H1 (cell line): Measurements from ENCODE around the gene DHRS3. TPM values are rescaled to one million over a fixed set of nuclear protein-coding genes. Genes with fewer than 3 reads are reported as not detected.

ENCODE experiments used
- CTCF ChIA-PET: fragments of 300-600 bp; sonication (Branson Sonifier 250); formaldehyde crosslinking; loops from one replicate; lab custom pipeline; 2021; ENCODE audit not compliant: partially characterized antibody; lab: Charles Lee
- POLR2A ChIA-PET: fragments of 300-600 bp; sonication (Branson Sonifier 250); formaldehyde crosslinking; loops from one replicate; lab custom pipeline; 2021; ENCODE audit warnings: inconsistent platforms; ENCODE audit not compliant: partially characterized antibody; lab: Charles Lee
- DNase-seq, 2 experiments: peaks; one replicate each; pipeline versions ENCODE4 v3.0.0 to v3.0.0-alpha.2; 2010 to 2022; ENCODE audit warnings: low spot score in 2 of 2, low read depth in 1 of 2, mixed read lengths in 1 of 2
- FAIRE-seq: peaks from 2 replicates; lab custom pipeline; 2011; peaks lifted over from hg19 to GRCh38; lab: Jason Lieb, UNC
- H2AFZ ChIP-seq: 2 replicates; pipeline ENCODE4 v1.8.1; 2012; ENCODE audit warnings: low read length, inconsistent platforms
- H2AK5ac ChIP-seq: 2 replicates; pipeline ENCODE4 v1.6.1; 2013; ENCODE audit warnings: low read depth, low read length
- H2BK120ac ChIP-seq: replicated peaks from 2 replicates; pipeline ENCODE3; 2013; ENCODE audit warnings: low read depth, low read length, inconsistent platforms
- H2BK12ac ChIP-seq: 2 replicates; pipeline ENCODE4 v1.6.1; 2013; ENCODE audit warnings: low read depth, low read length
- H2BK15ac ChIP-seq: 2 replicates; pipeline ENCODE4 v1.6.1; 2013; ENCODE audit warnings: low read length
- H2BK20ac ChIP-seq: 2 replicates; pipeline ENCODE4 v1.6.1; 2013; ENCODE audit warnings: low read length
- H2BK5ac ChIP-seq: 2 replicates; pipeline ENCODE4 v1.6.1; 2013; ENCODE audit warnings: low read depth, low read length
- H3K14ac ChIP-seq: 2 replicates; pipeline ENCODE4 v1.6.1; 2013; ENCODE audit warnings: inconsistent platforms; ENCODE audit not compliant: insufficient read length
- H3K18ac ChIP-seq: 2 replicates; pipeline ENCODE4 v1.6.1; 2013; ENCODE audit warnings: low read length; ENCODE audit errors: extremely low read depth
- H3K23ac ChIP-seq: 2 replicates; pipeline ENCODE4 v1.6.1; 2013; ENCODE audit warnings: inconsistent platforms; ENCODE audit not compliant: insufficient read length
- H3K23me2 ChIP-seq: 2 replicates; pipeline ENCODE4 v1.6.1; 2013; ENCODE audit warnings: low read depth, low read length
- H3K27ac ChIP-seq: 2 replicates; pipeline ENCODE4 v1.6.1; 2011; ENCODE audit warnings: low read depth, low read length, inconsistent platforms
- H3K27me3 ChIP-seq, 4 experiments: replicated peaks in 1 of 4; 1 replicate in 1 of 4; 2 replicates in 3 of 4; pipeline versions ENCODE4 v1.6.1 to v1.8.1; 2011 to 2013; ENCODE audit warnings: low read length in 3 of 4, mild to moderate bottlenecking in 3 of 4, inconsistent platforms in 2 of 4, mixed read lengths in 2 of 4, moderate library complexity in 1 of 4; ENCODE audit not compliant: control insufficient read depth in 3 of 4, insufficient read depth in 3 of 4; ENCODE audit errors: extremely low read depth in 1 of 4
- H3K36me3 ChIP-seq, 4 experiments: 2 replicates each; pipeline versions ENCODE4 v1.6.1 to v1.8.1; 2011 to 2013; ENCODE audit warnings: mild to moderate bottlenecking in 4 of 4, low read length in 3 of 4, moderate library complexity in 2 of 4, control low read depth in 1 of 4, inconsistent platforms in 1 of 4; ENCODE audit not compliant: insufficient read depth in 4 of 4, control insufficient read depth in 2 of 4
- H3K4ac ChIP-seq: replicated peaks from 2 replicates; pipeline ENCODE3; 2013; ENCODE audit warnings: low read length, low read depth, mixed read lengths, inconsistent platforms; ENCODE audit not compliant: insufficient read length
- H3K4me1 ChIP-seq, 4 experiments: replicated peaks in 1 of 4; 1 replicate in 1 of 4; 2 replicates in 3 of 4; pipeline versions ENCODE4 v1.6.1 to v1.8.1; 2011 to 2013; ENCODE audit warnings: low read length in 3 of 4, inconsistent platforms in 2 of 4, mixed read lengths in 1 of 4; ENCODE audit not compliant: insufficient read depth in 4 of 4, control insufficient read depth in 3 of 4
- H3K4me2 ChIP-seq, 2 experiments: 2 replicates each; pipeline versions ENCODE4 v1.6.1 to v1.8.1; 2011 to 2013; ENCODE audit warnings: low read depth in 2 of 2, low read length in 2 of 2, control low read depth in 1 of 2, inconsistent platforms in 1 of 2, mild to moderate bottlenecking in 1 of 2; ENCODE audit not compliant: insufficient read depth in 1 of 2
- H3K4me3 ChIP-seq, 4 experiments: fragments of 200-600, 300-600 bp in 1 of 4; sonication (generic), shearing (Covaris generic), sonication (Bioruptor Twin) in 1 of 4; 2 replicates each; pipeline versions ENCODE4 v1.5.1 to v1.8.1; 2011 to 2016; ENCODE audit warnings: low read length in 4 of 4, low read depth in 3 of 4, control low read depth in 2 of 4, inconsistent platforms in 2 of 4, mild to moderate bottlenecking in 2 of 4, mixed read lengths in 1 of 4, moderate library complexity in 1 of 4; ENCODE audit not compliant: insufficient read depth in 2 of 4; ENCODE audit errors: extremely low read depth in 1 of 4
- H3K56ac ChIP-seq: replicated peaks from 2 replicates; pipeline ENCODE3; 2013; ENCODE audit warnings: low read depth, mild to moderate bottlenecking, mixed read lengths, low read length, inconsistent platforms; ENCODE audit not compliant: insufficient read length
- H3K79me1 ChIP-seq: 2 replicates; pipeline ENCODE4 v1.6.1; 2013; ENCODE audit warnings: low read depth, low read length, control low read depth
- H3K79me2 ChIP-seq, 2 experiments: 2 replicates each; pipeline versions ENCODE4 v1.6.1 to v1.8.1; 2012 to 2013; ENCODE audit warnings: low read length in 2 of 2, mild to moderate bottlenecking in 2 of 2, inconsistent platforms in 1 of 2; ENCODE audit not compliant: insufficient read depth in 2 of 2, control insufficient read depth in 1 of 2
- H3K9ac ChIP-seq, 4 experiments: replicated peaks in 1 of 4; 1 replicate in 1 of 4; 2 replicates in 3 of 4; pipeline versions ENCODE4 v1.6.1 to v1.8.1; 2011 to 2013; ENCODE audit warnings: low read depth in 3 of 4, low read length in 3 of 4, control low read depth in 2 of 4, mild to moderate bottlenecking in 2 of 4, moderate library complexity in 2 of 4, inconsistent platforms in 1 of 4; ENCODE audit errors: extremely low read depth in 1 of 4
- H3K9me3 ChIP-seq, 2 experiments: 2 replicates each; pipeline versions ENCODE4 v1.6.1 to v1.8.1; 2012 to 2013; ENCODE audit warnings: mild to moderate bottlenecking in 2 of 2, moderate library complexity in 2 of 2, control low read depth in 1 of 2, inconsistent platforms in 1 of 2, low read depth in 1 of 2, low read length in 1 of 2, mixed read lengths in 1 of 2; ENCODE audit not compliant: insufficient read depth in 2 of 2
- H4K20me1 ChIP-seq, 2 experiments: replicated peaks in 1 of 2; 2 replicates each; pipeline versions ENCODE3 to v1.8.1; 2011 to 2013; ENCODE audit warnings: inconsistent platforms in 2 of 2, low read length in 2 of 2, mild to moderate bottlenecking in 1 of 2; ENCODE audit not compliant: insufficient read depth in 2 of 2, control insufficient read depth in 1 of 2
- H4K5ac ChIP-seq: 2 replicates; pipeline ENCODE4 v1.6.1; 2013; ENCODE audit warnings: low read length, low read depth, mixed read lengths, inconsistent platforms; ENCODE audit not compliant: insufficient read length
- H4K8ac ChIP-seq: 2 replicates; pipeline ENCODE4 v1.8.0; 2013; ENCODE audit warnings: mild to moderate bottlenecking, moderate library complexity, low read length, inconsistent platforms; ENCODE audit not compliant: insufficient read depth; ENCODE audit errors: extremely low read depth
- H4K91ac ChIP-seq: replicated peaks from 2 replicates; pipeline ENCODE3; 2013; ENCODE audit warnings: low read length, mixed read lengths, inconsistent platforms; ENCODE audit not compliant: insufficient read length
- KDM4A ChIP-seq: IDR thresholded peaks from one replicate; pipeline ENCODE4 v1.7.1; 2012; ENCODE audit warnings: low read depth, mild to moderate bottlenecking, moderate library complexity, low read length, inconsistent platforms; ENCODE audit not compliant: severe bottlenecking
- MAX ChIP-seq: IDR thresholded peaks from 2 replicates; pipeline ENCODE4 v1.6.1; 2012; ENCODE audit warnings: inconsistent platforms
- SIRT6 ChIP-seq: IDR thresholded peaks from one replicate; pipeline ENCODE4 v1.7.1; 2012; ENCODE audit warnings: low read length, inconsistent platforms
- WGBS, 2 experiments: shearing (Covaris generic) in 1 of 2; methylation state at CpG; one replicate each; pipeline versions ENCODE4 v1.1.6 to v1.1.7; 2013 to 2015; ENCODE audit warnings: low lambda C conversion rate in 2 of 2, mixed read lengths in 2 of 2, inconsistent platforms in 1 of 2, low coverage in 1 of 2, missing lambda C conversion rate in 1 of 2; ENCODE audit not compliant: insufficient replicate concordance in 2 of 2, insufficient coverage in 1 of 2, insufficient read length in 1 of 2; ENCODE audit errors: extremely low coverage in 1 of 2, missing lambda C conversion rate in 1 of 2; 5-methylcytosine and 5-hydroxymethylcytosine counted together
- polyA plus RNA-seq, 7 experiments: library from polyadenylated mRNA; depleted of rRNA in 3 of 7; stranded (reverse) in 5 of 7; unstranded in 2 of 7; fragments of >200 nt in 5 of 7; fragments of 200-250 nt in 2 of 7; gene quantifications; 1 replicate in 5 of 7; 2 replicates in 1 of 7; 4 replicates in 1 of 7; pipeline versions ENCODE4 v1.2.1 to v1.2.3, GENCODE V29; 2011 to 2013; ENCODE audit warnings: missing spikeins in 2 of 7, mixed read lengths in 2 of 7
- total RNA-seq: library from RNA; stranded (reverse); fragmentation: NEBNext Ultra II Directional; extraction: Animal tissue kit (Norgen Biotek cat#: 25700); gene quantifications from 2 replicates; pipeline ENCODE4 v1.2.1, GENCODE V29; 2021

Gene DHRS3
- total and polyA plus RNA-seq, 2 of the 8 experiments (the other 6 are each of a cell fraction or from before 2014, with no cell fraction given) = 32.5 to 36.4 TPM

- no peak overlapping the region for H2AK5ac ChIP-seq
- CTCF ChIA-PET = interaction anchor here (1.1 kb wide), 1 partner anchor 8 kb away, joined by 6 read pairs; no protein-coding TSS in a partner anchor
- H2BK12ac ChIP-seq = no peak overlapping the region
- H3K4me1 ChIP-seq = no peaks in the 10 kb centered on the region; a peak in 2 of 7 replicates
- H4K5ac ChIP-seq = no peak overlapping the region
- H3K9ac ChIP-seq = no peak overlapping the region
- no peak overlapping the region for H3K56ac ChIP-seq
- no peaks in the 10 kb centered on the region for H3K23me2 ChIP-seq
- 0 out of 2 replicates have a peak overlapping the region, but pooled peaks have one; percentile 59 for H2AFZ ChIP-seq
- no peak overlapping the region for H3K14ac ChIP-seq
- POLR2A ChIA-PET = interaction anchor here (1.0 kb wide), 1 partner anchor 10 kb away, joined by 3 read pairs; no protein-coding TSS in a partner anchor
- no peak overlapping the region for H3K23ac ChIP-seq
- no peak overlapping the region for H3K18ac ChIP-seq
- H3K36me3 ChIP-seq = no peaks in the 10 kb centered on the region
- no peaks in the 10 kb centered on the region for H3K27me3 ChIP-seq
- no peak overlapping the region for H3K4me3 ChIP-seq
- H2BK120ac ChIP-seq = no peak overlapping the region
- DNase-seq (no peak), FAIRE-seq (no peak)
- H3K27ac ChIP-seq = no peak overlapping the region
- no peaks in the 10 kb centered on the region for H3K79me1 ChIP-seq
- H3K4me2 ChIP-seq = no peak overlapping the region
- no peaks in the 10 kb centered on the region for H4K20me1 ChIP-seq
- no peak overlapping the region for H2BK5ac ChIP-seq
- no peaks in the 10 kb centered on the region for H3K79me2 ChIP-seq
- no peak overlapping the region for H2BK20ac ChIP-seq
- no peak overlapping the region for H2BK15ac ChIP-seq
- no peaks in the 10 kb centered on the region for H3K9me3 ChIP-seq
- no peak overlapping the region for H3K4ac ChIP-seq
- 88% methylated on average over 3 of the region's 3 CpGs; no CpG with 5 or more reads in 1 of the 2 experiments for WGBS, 2 experiments
- no peak overlapping the region for H4K91ac ChIP-seq
- H4K8ac ChIP-seq = no peak overlapping the region
- TF ChIP-seq KDM4A = no peak
- TF ChIP-seq MAX = no peak
- no peak for TF ChIP-seq SIRT6
These were observed 88.3 kb downstream of the DHRS3 start for GRCh38 chr1:12529640-12530174.
